ENCODE data around the gene NOXA1.
A peak's percentile ranks its signal among the peaks of the same experiment; 100 is the strongest.

The NOXA1 gene

GRCh38 chr9:137459152-137459600 lies 36.0 kb downstream of the NOXA1 start, which contains the start of gene NSMF:
TSS of gene NSMF (minus strand) at chr9:137459334. CDS start at chr9:137459102, 232 bp downstream.
- no peaks in the 10 kb centered on the region for H3K9me3 Mint-ChIP-seq
- no peak for TF ChIP-seq CTCF (IDR thresholded peaks at IDR 0.05)
- H3K27ac Mint-ChIP-seq: no peak within 1 kb of the TSS
- peak; percentile 97 for DNase-seq
- H3K36me3 Mint-ChIP-seq (ENCODE audit: low read depth): peaks cover 12% of the 10 kb centered on the region
- peaks cover 19% of the 10 kb centered on the region for H3K4me1 Mint-ChIP-seq
- H3K4me3 Mint-ChIP-seq: no peak within 1 kb of the TSS
- H3K27me3 Mint-ChIP-seq (ENCODE audit: low read depth, poor library complexity): peaks cover 16% of the 10 kb centered on the region

DNA sequence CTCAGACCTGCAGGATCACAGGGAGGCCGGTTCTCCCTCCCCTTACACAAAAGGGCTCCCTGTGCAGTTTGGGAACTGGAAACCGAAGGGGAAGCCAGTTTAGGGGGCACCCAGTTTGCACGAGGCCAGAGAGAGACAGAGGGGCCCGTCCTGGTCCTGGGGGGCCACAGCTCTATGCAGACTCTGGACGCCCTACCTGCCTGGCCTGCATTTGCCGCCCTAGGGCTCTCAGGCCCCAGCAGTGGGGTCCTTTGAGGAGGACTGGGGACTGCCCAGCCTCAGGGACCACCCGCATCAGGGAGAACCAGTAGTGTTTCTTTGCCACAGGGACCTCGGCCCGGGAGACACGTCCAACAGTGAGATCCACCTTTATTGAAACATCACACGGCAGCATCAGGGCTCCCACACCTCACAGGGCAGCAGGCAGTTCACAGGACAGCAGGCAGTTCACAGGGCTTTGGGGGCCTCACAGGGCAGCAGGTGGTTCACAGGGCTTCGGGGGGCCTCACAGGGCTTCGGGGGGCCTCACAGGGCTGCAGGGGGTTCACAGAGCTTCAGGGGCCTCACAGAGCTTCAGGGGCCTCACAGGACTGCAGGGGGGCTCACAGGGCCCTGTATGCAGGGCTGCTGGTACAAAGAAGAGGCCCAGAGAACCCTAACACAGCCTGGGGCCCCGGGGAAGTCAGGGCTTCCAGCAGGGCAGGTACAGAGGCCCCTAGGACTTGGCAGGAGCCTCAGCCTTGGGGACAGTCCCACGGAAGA lies 36.6 kb downstream of the NOXA1 start:
- Mint-ChIP-seq H3K4me1 (peaks cover 14% of the 10 kb centered on the region), H3K36me3 (ENCODE audit: low read depth) (peaks cover 12% of the 10 kb centered on the region), H3K9me3 (no peaks in the 10 kb centered on the region), H3K27me3 (ENCODE audit: low read depth, poor library complexity) (peaks cover 18% of the 10 kb centered on the region), H3K4me3 (no peak overlapping the region), H3K27ac (no peak overlapping the region)
- TF ChIP-seq CTCF (IDR thresholded peaks at IDR 0.05): no peak
- no peak for DNase-seq

DNA sequence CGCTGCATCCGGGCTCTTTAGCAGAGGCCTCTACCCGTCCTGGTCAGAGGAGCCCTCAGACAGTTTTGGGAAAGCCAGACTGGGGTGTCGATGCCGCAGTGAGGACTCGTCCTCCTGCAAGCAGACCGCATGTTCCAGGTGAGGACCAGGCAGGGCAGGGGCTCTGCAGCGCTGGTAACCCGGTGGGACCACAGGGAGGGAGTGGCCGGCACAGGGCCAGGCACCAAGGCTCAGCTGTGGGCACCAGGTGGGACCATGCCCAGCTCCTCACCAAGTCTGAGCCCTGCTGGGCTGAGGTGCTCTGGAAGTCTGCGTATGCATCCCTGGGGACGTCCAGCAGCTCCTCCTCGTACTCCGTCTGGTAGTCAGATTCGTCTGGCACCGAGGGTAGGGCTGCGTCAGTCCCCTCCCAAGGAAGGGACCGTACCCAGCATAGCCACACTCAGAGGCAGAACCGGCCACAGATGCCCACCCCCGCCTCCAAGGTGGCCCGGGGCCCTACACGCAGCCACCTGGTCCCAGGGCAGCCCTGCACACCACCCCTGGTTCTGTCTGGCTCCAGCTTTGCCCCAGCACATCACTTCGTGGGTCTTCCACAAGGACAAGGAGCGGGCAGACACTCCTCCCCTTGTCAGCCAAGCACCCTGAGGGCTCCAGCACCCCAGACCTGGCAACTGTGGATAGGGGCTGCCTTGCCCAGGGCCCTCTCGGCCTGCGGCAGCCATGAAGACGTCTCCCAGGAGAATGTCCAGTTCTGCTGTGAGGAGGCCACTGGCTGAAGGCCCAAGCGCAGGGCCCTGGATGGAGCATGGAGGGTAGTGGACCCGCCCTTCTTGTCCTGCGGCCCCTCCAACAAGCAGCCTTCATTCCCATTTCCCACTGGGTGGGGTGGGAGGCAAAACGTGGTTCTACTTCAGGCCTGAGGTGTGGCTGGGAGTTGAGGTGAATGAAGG lies 37.4 kb downstream of the NOXA1 start:
- Mint-ChIP-seq H3K27me3 (ENCODE audit: low read depth, poor library complexity) (peaks cover 18% of the 10 kb centered on the region), H3K27ac (no peak overlapping the region), H3K9me3 (no peaks in the 10 kb centered on the region), H3K36me3 (ENCODE audit: low read depth) (peaks cover 12% of the 10 kb centered on the region), H3K4me1 (peaks cover 13% of the 10 kb centered on the region), H3K4me3 (no peak overlapping the region)
- DNase-seq: no peak
- no peak for TF ChIP-seq CTCF (IDR thresholded peaks at IDR 0.05)

DNA sequence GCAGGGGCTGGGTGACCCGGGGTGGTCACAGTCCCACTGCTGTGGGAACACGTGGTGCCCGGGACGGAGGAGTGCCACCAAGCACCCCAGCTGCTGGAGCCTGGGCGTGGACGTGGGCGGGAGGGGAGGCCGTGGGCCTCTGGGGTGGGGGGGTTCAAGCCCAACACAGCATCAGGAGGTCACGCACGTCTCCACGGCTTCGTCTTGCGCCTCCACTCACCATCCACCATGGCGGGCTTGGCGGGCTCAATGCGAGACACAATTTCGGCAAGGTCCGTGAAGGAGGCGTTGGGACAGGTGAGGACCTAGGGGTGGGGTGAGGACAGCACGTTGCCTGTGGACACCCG lies 38.1 kb downstream of the NOXA1 start:
- no peak for TF ChIP-seq CTCF (IDR thresholded peaks at IDR 0.05)
- peaks cover 5% of the 10 kb centered on the region for H3K36me3 Mint-ChIP-seq (ENCODE audit: low read depth)
- H3K4me1 Mint-ChIP-seq: peaks cover 10% of the 10 kb centered on the region
- no peak overlapping the region for H3K4me3 Mint-ChIP-seq
- H3K27me3 Mint-ChIP-seq (ENCODE audit: low read depth, poor library complexity): peaks cover 18% of the 10 kb centered on the region
- no peak for DNase-seq
- no peak overlapping the region for H3K27ac Mint-ChIP-seq
- no peaks in the 10 kb centered on the region for H3K9me3 Mint-ChIP-seq

DNA sequence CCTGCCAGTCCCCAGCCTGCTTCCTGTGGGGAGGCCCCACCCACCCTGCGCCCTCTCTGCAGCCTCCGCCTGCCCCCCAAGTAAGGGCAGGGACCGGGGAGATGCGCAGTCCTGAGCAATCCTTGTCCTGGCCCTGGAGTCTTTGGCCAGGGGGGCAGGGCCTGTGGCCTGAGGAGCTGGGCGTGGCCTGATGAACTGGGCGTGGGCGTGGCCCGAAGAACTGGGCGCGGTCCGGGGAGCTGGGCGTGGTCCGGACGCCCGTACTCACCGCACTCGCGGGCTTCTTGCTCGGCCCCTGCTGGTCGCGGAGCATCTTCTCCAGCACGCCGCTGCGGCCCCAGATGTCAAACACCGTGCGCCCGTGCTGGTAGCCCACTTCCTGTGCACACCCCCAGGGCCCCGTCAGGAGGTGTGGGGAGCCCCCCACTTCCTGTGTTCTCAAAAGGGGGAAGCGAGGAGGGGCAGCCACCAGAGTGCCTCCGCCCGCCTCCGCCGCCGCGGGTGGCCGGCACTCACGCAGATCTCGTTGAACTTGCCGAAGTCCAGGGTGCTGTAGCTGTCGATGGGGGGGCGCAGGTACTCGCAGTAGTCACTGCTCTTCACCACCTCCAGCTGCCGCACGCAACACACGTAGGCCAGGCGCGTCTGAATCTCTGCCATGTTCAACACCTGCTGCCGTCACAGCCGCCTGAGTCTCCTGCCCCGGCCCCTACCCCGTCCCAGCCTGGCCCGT lies 38.6 kb downstream of the NOXA1 start:
- DNase-seq: peak; percentile 83
- Mint-ChIP-seq H3K9me3 (no peaks in the 10 kb centered on the region), H3K36me3 (ENCODE audit: low read depth) (no peaks in the 10 kb centered on the region)

More for the DNA sequence above, 38.6 kb downstream of the NOXA1 start:
- H3K4me1 Mint-ChIP-seq: peaks cover 5% of the 10 kb centered on the region
- TF ChIP-seq CTCF (IDR thresholded peaks at IDR 0.05): no peak
- H3K27ac Mint-ChIP-seq: no peak overlapping the region
- no peak overlapping the region for H3K4me3 Mint-ChIP-seq
- H3K27me3 Mint-ChIP-seq (ENCODE audit: low read depth, poor library complexity): peaks cover 18% of the 10 kb centered on the region

All from nephron progenitor cell (in vitro differentiated cells).